ENCODE measurements around the gene ZNF821.
"Not testable (repeated sequence)": the region's sequence is repeated elsewhere in the genome, so short reads cannot be mapped to it uniquely, and the experiment has no call there.

ZNF821 gene

GRCh38 chr16:71902656-71903365 lies 18.8 kb upstream of the ZNF821 start:
- DNase-seq (ENCODE audit: extremely low read depth in 1 of 2, low read depth in 1 of 2), result no peak

DNA sequence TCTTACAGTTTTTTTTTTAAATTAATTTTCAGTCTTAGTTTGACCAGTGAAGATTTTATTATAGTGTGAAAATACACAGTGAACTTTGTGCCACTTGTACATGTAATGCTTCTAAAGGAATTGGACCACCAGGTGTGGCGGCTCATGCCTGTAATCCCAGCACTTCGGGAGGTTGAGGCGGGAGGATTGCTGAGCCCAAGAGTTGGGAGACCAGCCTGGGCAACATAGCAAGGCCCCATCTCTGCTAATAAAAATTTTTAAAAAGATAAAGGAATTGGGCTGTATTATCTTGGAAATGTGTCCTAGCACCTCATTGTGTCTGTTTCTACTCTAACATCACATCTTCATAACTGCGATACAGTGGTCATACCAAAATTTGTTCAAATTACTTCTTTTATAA lies 15.2 kb upstream of the ZNF821 start:
- DNase-seq (ENCODE audit: extremely low read depth in 1 of 2, low read depth in 1 of 2), result no peak

GRCh38 chr16:71896764-71897368 lies 12.9 kb upstream of the ZNF821 start:
- no peak for DNase-seq (ENCODE audit: extremely low read depth in 1 of 2, low read depth in 1 of 2)

DNA sequence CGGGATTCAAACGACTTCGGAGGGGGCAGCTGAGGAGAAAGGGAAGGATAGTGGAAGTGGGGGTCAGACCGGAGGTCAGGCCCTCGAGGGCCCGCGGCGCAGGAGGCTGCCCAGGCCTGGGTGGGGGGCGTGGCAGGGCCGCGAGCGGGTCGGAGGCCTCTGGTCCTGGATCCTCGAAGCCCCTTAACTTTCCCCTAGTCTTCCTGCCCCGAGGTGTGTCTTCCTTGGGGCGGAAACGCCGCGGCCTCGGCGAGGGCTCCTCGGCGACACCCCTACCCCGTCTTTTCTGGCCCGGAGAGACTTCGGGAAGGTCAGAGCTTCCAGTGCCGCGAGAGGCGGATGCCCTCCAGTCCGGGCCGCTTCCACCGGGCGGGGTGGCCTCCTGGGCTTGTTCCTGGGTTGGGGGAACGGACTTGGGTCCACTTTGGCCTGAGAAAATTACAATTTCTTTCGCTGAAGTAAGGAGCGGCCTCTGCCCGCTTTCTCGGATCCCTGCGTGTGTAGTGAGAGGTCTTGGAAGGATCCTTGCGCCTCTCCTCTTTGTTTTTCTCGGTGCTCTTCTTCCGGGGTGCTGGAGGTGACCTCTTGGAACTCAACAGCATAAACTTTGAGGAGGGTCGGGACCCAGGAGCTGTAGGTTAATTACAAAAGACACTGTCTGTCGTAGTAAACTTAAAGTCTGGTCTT lies 11.8 kb upstream of the ZNF821 start:
- peak in 1 of 2 donors; percentile 15 for DNase-seq (ENCODE audit: extremely low read depth in 1 of 2, low read depth in 1 of 2)

DNA sequence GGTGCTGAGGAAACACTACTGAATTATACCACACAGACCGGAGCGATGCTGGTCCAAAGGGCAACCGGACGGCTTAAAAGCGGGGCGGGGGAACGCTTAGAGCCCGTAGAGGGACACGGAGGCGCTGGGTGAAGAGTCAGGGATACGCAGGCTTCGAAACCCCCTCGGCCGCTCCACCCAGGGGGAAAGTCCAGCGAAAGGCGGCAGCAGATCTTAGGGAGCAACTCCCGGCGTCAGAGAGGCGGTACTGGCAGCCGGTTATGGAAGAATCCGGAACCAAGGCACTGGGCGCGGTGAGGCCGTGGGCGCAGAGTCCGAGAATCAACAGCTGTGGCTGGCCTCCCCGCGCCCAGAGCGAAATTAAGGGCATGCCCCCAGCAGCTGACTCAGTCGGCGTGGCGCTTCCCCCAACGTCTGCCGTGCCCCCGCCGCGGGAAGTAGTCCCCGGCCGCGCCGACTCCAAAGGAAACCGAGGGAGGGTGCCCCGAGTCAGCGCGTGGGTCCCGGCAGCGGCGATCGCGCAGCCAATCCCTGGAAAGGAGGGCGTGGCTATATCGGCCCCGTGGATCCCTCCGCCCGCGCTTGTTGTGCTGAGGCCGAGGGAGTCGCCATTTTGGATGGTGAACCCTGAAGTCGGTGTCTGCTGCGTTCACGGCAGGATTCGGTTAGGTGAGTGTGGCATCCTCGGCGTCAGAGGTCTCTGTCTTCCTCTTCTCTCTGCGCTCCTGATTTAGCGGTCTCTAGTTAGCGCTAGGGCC lies 11.1 kb upstream of the ZNF821 start, which contains the start of gene IST1:
IST1 (plus strand) TSS at position 611 of the 758 bp plus-strand sequence. CDS start 20,110 bp downstream, outside the sequence.
- peak; percentile 95 to 97 for DNase-seq (ENCODE audit: extremely low read depth in 1 of 2, low read depth in 1 of 2)

DNA sequence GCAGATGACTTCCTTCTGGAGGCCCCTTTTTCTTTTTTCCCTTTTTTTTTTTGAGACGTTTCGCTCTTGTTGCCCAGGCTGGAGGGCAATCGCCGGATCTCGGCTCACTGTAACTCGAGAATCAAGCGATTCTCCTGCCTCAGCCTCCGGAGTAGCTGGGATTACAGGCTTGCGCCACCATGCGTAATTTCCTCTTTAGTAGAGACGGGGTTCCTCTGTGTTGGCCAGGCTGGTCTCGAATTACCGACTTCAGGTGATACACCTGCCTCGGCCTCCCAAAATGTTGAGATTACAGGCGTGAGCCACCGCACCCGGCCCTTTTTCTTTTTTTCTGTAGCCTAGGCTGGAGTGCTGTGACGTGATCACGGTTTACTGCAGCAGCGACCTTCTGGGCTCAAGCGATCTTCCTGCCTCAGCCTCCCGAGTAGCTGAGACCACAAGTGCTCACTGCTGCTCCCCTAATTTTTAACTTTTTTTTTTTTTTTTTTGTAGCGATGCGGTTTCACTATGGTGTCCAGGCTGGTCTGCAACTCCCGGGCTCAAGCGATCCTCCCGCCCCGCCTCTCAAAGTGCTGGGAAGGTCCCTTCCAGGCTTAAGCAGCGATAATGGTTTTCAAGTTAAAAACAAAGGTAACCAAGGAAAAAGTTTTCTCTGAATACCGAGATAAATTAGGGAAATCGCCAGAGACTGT lies 10.4 kb upstream of the ZNF821 start:
- DNase-seq (ENCODE audit: extremely low read depth in 1 of 2, low read depth in 1 of 2), result peak in 1 of 2 donors; percentile 3

GRCh38 chr16:71893888-71894228 lies 9.9 kb upstream of the ZNF821 start:
- no peak for DNase-seq (ENCODE audit: extremely low read depth in 1 of 2, low read depth in 1 of 2)

- no peak for DNase-seq (ENCODE audit: extremely low read depth in 1 of 2, low read depth in 1 of 2)
Measured at GRCh38 chr16:71889147-71889546, 5.2 kb upstream of the ZNF821 start.

DNA sequence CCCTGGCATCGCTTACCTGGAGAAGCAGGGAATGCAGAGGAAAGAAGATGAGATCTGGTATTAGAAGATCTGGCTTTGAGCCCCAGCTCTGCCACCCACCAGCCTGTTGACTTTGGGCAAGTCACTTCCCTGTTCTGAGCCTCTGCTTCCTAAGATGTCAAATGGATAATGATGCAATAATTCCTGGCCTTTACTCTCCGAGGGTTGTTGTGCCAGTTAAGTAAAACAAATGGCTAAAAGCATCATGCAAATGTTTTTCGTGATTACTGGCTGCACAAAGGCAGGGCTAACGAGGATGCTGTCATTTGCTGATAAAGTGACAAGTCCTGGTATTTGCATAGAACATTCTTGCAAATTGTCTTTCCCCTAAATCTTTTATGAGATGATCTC lies 1.3 kb upstream of the ZNF821 start:
- DNase-seq (ENCODE audit: extremely low read depth in 1 of 2, low read depth in 1 of 2), result no peak

DNA sequence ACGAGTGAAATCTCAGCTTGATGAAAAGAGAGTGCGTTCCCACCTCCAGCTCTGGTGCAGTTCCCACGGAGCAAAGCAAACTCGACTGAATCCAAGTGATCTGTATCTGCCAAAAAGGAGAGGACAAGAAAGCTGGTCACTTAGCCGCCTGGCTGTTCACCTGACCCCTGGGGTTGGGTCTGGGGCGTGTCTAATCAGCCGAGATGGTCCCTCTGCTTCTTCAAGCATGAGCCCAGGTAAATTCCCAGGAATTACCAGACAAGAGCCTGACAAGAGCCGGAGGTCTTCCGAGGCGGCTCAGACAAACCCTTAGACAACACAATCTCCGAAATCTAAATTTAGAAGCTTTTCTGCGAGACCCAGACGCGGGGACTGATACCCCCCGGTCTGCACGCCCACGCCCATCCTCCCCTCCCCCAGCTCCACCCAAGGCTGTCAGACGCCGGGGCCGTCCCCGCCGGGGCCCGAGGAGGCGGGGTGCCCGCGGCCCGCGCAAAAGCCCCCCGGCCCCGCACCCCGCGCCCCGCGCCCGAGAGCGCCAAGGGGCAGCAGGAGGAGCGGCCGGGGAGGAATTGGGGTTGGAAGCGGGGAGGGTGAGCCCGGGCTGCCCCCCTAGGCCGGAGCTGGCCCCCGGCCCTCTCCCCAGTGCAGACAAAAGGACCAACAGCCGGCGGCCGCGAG lies 674 bp downstream of the ZNF821 start:
- DNase-seq (ENCODE audit: extremely low read depth in 1 of 2, low read depth in 1 of 2), result peak in 1 of 2 donors; percentile 39

- DNase-seq (ENCODE audit: extremely low read depth in 1 of 2, low read depth in 1 of 2), result peak in 1 of 2 donors; percentile 40
Measured at GRCh38 chr16:71882505-71883167, 1.3 kb downstream of the ZNF821 start.

DNA sequence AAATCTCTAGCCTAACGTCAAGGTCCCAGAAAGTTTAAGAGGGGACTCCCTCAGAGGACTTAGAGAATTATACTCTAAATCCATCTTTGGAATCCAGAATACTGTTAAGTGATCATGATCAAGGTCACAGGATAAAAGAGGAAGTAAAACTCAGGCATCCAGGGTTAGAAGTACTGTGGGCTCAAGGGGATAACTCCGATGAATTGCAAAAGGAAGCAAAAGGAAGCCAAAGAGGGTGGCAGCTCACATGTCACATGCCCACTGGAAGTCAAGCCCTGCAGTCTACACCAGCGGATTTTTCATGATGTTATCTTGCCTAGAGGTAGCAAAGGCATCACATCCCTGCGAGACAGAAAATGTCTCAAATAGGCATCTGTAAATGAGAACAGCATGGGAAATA lies 3.8 kb downstream of the ZNF821 start:
- no peak for DNase-seq (ENCODE audit: extremely low read depth in 1 of 2, low read depth in 1 of 2)

DNA sequence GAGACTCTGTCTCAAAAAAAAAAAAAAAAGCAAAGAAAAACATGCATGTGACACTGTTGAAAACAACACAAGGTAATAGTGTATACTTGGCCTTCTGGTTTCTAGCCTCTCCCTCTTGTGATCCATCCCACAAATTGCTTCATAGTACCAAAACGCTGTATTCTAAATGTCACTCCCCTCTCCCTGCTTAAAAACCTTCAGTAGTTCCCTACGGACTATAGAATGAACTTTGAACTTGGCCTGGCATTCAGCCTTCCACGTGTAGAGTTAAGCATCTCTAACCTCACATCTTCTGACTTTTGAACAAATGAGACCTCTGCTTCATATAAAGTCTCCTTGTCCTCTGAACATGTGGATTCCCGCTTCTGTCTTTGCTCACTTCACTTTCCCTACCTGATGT lies 5.1 kb downstream of the ZNF821 start:
- DNase-seq (ENCODE audit: extremely low read depth in 1 of 2, low read depth in 1 of 2), result no peak

DNA sequence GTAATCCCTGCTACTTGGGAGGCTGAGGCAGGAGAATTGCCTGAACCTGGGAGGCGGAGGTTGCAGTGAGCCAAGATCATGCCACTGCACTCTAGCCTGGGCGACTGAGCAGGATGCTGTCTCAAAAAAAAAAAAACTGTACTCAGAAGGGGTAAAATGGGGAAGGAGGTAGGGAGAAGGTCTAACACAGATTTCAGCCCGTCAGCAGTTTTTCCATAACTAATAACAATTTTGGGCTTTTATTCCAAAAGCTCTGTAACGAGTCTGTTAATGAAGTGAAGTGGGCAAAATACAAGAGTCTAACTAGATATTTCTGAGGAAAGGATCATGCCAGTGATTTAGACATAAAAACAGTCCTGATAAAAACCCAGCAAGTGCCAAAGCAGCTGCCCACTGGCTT lies 10.8 kb downstream of the ZNF821 start:
- no peak for DNase-seq (ENCODE audit: extremely low read depth in 1 of 2, low read depth in 1 of 2)

DNA sequence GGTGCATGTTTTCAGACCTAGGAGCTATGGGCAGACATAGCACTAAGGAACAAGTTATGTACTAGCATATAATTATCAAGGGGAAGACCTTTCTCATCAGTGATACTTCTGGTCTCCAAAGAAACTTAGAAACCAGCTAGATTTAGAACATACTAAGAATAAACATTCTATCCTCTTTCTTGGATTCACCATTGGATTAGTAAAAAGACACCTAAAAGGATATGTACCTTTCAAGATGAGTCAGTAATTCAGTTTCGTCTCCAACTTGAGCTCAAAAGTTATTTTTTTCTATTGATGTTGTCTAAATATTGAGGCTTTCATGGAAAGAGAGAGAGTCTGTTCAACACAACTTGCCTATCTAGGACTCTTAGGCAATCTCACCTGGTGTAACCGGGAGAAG lies 13.2 kb downstream of the ZNF821 start:
- no peak for DNase-seq (ENCODE audit: extremely low read depth in 1 of 2, low read depth in 1 of 2)

DNA sequence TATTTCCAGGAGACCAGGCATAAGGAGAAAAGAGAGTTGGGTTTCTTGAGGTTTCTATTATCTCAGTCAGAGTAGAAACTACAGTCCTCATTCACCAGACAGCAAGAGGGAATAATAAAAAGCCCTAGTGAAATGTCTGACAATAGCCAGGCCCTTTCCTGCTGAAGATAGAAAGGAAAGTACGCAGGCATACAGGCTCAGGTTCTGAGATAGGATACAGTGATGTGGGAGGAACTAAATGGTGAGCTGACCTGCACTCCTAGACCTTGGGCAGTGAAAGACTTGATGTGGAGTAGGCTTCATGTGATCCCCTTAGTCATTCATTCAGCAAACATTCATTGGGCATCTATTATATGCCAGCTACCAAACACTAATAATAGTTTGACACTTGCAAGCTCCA lies 14.9 kb downstream of the ZNF821 start:
- no peak for DNase-seq (ENCODE audit: extremely low read depth in 1 of 2, low read depth in 1 of 2)

DNA sequence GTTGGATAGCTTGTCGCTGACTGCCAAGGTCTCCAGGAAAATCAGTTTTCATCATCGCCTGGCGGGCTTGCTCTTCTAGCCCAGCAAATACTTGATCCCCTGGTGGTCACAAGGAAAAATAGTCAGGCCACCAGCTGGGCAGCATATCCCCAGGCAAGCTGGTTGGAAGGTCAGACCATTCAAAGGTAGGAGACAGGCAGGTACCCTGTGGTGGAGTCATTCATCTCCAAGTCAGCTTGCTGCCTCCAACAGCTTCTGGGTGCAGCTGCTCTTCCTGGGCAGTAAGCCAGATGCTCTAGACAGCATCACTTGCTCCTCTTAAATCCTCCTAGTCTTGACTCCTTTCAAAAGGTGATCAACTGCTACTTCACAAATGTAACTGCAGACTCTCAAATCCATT lies 16.0 kb downstream of the ZNF821 start:
- no peak for DNase-seq (ENCODE audit: extremely low read depth in 1 of 2, low read depth in 1 of 2)

DNA sequence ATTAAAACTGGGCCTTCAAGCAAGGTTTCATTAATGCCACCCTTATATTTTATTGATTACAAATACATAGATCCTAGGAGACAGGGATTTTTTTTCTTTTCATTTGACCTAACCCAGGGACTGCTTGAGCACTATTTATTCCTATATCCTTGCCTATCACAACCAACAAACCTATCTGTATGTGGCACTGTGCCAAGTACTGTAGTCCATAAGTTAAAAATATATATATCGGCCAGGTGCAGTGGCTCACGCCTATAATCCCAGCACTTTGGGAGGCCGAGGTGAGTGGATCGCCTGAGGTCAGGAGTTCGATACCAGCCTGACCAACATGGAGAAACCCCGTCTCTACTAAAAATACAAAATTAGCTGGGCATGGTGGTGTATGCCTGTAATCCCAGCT lies 16.8 kb downstream of the ZNF821 start:
- DNase-seq (ENCODE audit: extremely low read depth in 1 of 2, low read depth in 1 of 2), result not testable (repeated sequence)

DNA sequence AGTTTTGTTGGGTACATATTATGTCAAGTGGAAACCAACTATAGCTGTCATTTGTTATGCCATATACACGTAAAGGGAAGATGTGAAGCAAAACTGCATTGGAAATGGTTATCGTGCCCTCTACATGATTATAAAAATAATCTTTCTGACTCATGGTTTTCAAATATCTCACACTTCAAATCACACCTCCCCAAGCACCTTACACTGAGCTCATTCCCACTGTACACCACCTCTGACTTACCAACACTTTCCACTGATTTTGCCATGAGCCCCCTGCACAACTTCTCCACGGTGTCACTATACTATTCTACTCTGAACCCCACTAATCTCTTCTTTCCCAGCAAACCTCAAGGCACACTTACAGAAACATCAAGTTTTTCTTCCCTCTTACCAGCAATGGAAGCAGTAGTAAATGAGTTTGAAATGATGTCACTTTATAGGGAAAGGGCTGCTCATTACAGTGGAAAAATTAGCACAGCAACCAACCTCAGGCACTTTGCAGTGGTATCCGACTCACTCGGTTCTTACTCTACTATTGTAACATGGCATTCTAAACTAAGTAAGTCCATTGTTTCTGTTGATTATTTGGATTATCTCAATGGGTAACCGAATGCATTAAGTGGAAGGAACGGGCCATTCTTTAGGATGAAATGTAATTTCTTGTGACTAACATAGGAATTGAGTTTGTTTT lies 18.7 kb downstream of the ZNF821 start:
- no peak for DNase-seq (ENCODE audit: extremely low read depth in 1 of 2, low read depth in 1 of 2)
